OCI-LY1 (cell line): ENCODE measurements around the gene JPH3.

Source experiments
- H2AFZ ChIP-seq: fragments of 200-600 bp; sonication (generic), shearing (Covaris generic); 2 replicates; pipeline ENCODE4 v1.6.0; 2014; ENCODE audit warnings: antibody characterized with exemption, mild to moderate bottlenecking, low read length
- H3F3A ChIP-seq: fragments of 200-600 bp; sonication (generic), shearing (Covaris generic); 2 replicates; pipeline ENCODE4 v1.6.0; 2014; ENCODE audit warnings: mild to moderate bottlenecking, antibody characterized with exemption, low read length, moderate library complexity; ENCODE audit not compliant: insufficient read depth
- H3K27ac ChIP-seq: fragments of 200-600 bp; sonication (generic); 2 replicates; pipeline ENCODE4 v1.5.1; 2014; ENCODE audit warnings: low read length, mixed run types, mild to moderate bottlenecking, low read depth; ENCODE audit not compliant: poor library complexity, severe bottlenecking
- H3K27me3 ChIP-seq: fragments of 200-600 bp; sonication (generic); 2 replicates; pipeline ENCODE4 v1.6.0; 2014; ENCODE audit warnings: antibody characterized with exemption, mild to moderate bottlenecking, low read length, moderate library complexity; ENCODE audit not compliant: insufficient read depth
- H3K36me3 ChIP-seq: fragments of 200-600 bp; sonication (generic); 2 replicates; pipeline ENCODE4 v1.6.1; 2014; ENCODE audit warnings: mild to moderate bottlenecking, antibody characterized with exemption, low read length, moderate library complexity, mixed read lengths; ENCODE audit not compliant: insufficient read depth
- H3K4me1 ChIP-seq: fragments of 200-600 bp; sonication (generic); 2 replicates; pipeline ENCODE4 v1.5.1; 2014; ENCODE audit warnings: mild to moderate bottlenecking, low read length, moderate library complexity; ENCODE audit not compliant: insufficient read depth, severe bottlenecking
- H3K4me2 ChIP-seq: fragments of 200-600 bp; sonication (generic), shearing (Covaris generic); 2 replicates; pipeline ENCODE4 v1.6.1; 2014; ENCODE audit warnings: low read length
- H3K4me3 ChIP-seq: fragments of 200-600 bp; sonication (generic); 2 replicates; pipeline ENCODE4 v1.5.1; 2014; ENCODE audit warnings: low read length, low read depth, mild to moderate bottlenecking, mixed read lengths; ENCODE audit not compliant: poor library complexity, severe bottlenecking
- H3K79me2 ChIP-seq: fragments of 200-600 bp; shearing (Covaris generic); 2 replicates; pipeline ENCODE4 v1.6.1; 2016; ENCODE audit warnings: mixed run types, low read length, mixed read lengths; ENCODE audit not compliant: insufficient read depth
- H3K9ac ChIP-seq: fragments of 200-600 bp; sonication (generic), shearing (Covaris generic); 2 replicates; pipeline ENCODE4 v1.6.1; 2014; ENCODE audit warnings: mild to moderate bottlenecking, low read length, mixed read lengths
- H3K9me2 ChIP-seq: fragments of 200-600 bp; sonication (generic), shearing (Covaris generic); 2 replicates; pipeline ENCODE4 v1.6.1; 2014; ENCODE audit warnings: low read depth, mild to moderate bottlenecking, low read length, mixed read lengths
- H3K9me3 ChIP-seq: fragments of 200-600 bp; shearing (Covaris generic); 2 replicates; pipeline ENCODE4 v1.6.1; 2014; ENCODE audit warnings: low read length, mixed read lengths
- H4K20me1 ChIP-seq: fragments of 200-600 bp; sonication (generic), shearing (Covaris generic); 2 replicates; pipeline ENCODE4 v1.6.0; 2016; ENCODE audit warnings: mild to moderate bottlenecking, low read length; ENCODE audit not compliant: insufficient read depth
- CTCF ChIP-seq: fragments of 200-600 bp; sonication (generic), shearing (Covaris generic); IDR thresholded peaks from 2 replicates; pipeline ENCODE4 v1.5.1; 2017; ENCODE audit warnings: mild to moderate bottlenecking, antibody characterized with exemption, low read length, moderate library complexity, mixed read lengths
- EZH2 ChIP-seq: fragments of 200-600 bp; sonication (generic), shearing (Covaris generic); IDR thresholded peaks from 2 replicates; pipeline ENCODE4 v1.8.0; 2017; ENCODE audit warnings: borderline replicate concordance, mixed run types, mild to moderate bottlenecking, antibody characterized with exemption, low read length, moderate library complexity, mixed read lengths

Gene JPH3

GRCh38 chr16:87707097-87707496, 104.8 kb downstream of the JPH3 start:
- Histone ChIP-seq H3K4me3 (peak overlapping the region; percentile 1), H3K27me3 (no peaks in the 10 kb centered on the region), H3K4me1 (peaks cover 66% of the 10 kb centered on the region), H3K36me3 (peaks cover 69% of the 10 kb centered on the region), H3K9me2 (no peaks in the 10 kb centered on the region), H4K20me1 (no peaks in the 10 kb centered on the region), H3K9me3 (no peaks in the 10 kb centered on the region), H3K4me2 (peak overlapping the region; percentile 56), H3K9ac (peak overlapping the region; percentile 49), H3K27ac (peak overlapping the region; percentile 99), H2AFZ (no peak overlapping the region), H3K79me2 (no peaks in the 10 kb centered on the region), H3F3A (peaks cover 9% of the 10 kb centered on the region; the same call in 1 of the 2 replicates)
- TF ChIP-seq EZH2 (no peak), CTCF (peak; percentile 46)

DNA sequence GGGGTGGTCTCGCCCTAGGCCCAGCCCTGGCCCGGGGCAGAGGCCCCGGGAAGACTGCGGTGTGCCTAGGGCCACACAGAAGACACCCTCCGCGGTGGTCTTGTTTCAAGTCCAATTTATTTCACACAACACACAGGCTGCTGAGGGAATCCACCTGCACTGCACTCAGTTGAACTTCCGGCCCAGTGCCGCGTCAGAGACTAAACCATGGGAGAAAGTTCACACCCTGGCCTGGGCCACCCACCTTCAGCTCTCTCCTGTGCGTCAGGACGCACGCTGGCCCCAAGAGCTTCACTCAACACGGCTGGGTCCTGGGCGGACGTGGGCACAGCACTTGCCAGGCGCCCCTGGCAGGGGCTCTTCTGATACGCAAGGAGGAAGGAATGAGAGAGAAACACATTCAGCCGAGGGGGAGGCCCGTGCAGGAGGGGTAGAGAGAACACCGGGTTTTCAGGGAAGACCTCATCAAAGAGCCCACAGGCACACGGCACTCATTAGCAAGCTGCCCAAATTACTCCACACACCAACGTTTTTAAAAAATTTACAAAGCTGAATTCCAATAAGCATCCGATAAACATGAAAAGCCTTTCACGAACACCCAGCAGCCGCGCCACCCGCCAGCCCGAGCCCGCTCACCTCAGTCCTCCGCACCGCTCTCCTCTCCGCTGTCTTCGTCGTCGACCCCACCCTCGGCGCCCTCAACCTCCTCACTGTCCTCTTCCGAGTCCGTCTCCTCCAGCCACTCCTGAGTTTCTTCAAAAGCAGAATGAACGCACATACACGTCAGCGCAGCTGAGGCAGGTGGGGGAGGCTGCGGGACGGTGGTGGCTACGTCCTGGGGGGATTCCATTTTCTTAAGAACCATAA, 105.6 kb downstream of the JPH3 start:
- Histone ChIP-seq H3K4me2 (peak overlapping the region; percentile 56; the same call in 1 of the 2 replicates), H3K9me2 (no peaks in the 10 kb centered on the region), H3K27me3 (no peaks in the 10 kb centered on the region), H3K27ac (peak overlapping the region; percentile 99), H3F3A (peaks cover 8% of the 10 kb centered on the region; the same call in 1 of the 2 replicates), H3K4me1 (peaks cover 66% of the 10 kb centered on the region), H3K9ac (peak overlapping the region; percentile 49; the same call in 1 of the 2 replicates), H4K20me1 (no peaks in the 10 kb centered on the region), H3K79me2 (no peaks in the 10 kb centered on the region), H3K36me3 (peaks cover 69% of the 10 kb centered on the region), H3K4me3 (no peak overlapping the region), H3K9me3 (no peaks in the 10 kb centered on the region), H2AFZ (no peak overlapping the region)
- TF ChIP-seq CTCF: no peak
- TF ChIP-seq EZH2: no peak

DNA sequence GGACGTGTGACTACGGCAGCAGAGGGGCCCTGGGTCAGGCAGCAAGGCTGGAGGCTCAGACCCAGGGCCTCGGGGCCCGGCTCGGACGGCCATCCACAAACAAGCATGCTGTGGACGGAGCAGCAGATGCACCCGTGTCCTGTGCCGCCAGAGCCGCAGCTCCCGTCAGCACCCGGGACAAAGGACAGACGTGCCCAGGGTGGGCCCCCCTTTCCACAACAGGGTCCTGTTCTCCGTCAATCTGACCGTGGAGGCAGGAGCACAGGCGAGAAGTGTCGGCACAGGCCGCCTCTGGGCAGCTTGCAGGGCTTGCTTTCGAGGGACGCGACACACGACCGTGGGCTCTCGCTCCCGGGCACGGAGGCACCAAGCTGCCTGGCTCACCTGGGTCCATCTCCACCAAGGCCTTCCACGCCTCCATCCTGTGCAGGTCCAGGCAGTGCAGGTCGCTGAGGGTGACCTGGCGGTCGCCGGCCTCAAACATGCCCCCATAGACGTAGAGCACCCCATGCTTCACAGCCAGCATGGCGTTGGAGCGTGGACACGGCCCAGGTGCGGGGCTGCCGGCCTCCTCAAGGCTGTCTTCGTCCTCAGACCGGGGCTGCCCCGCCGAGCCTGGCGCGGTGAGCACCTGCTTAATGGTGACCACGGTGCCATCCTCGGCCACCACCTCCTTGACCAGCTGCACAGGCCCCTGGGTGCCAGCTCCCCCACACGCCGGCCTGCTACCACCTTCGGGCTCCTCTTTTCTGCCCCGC, 106.8 kb downstream of the JPH3 start:
- H3K27ac ChIP-seq: peak overlapping the region; percentile 99
- H2AFZ ChIP-seq: no peak overlapping the region
- H3K9me2 ChIP-seq: no peaks in the 10 kb centered on the region
- H3F3A ChIP-seq: 0 out of 2 replicates have a peak, but pooled peaks cover 7% of the 10 kb centered on the region
- H3K4me3 ChIP-seq: no peak overlapping the region
- peaks cover 66% of the 10 kb centered on the region for H3K4me1 ChIP-seq
- H3K9me3 ChIP-seq: no peaks in the 10 kb centered on the region
- H3K79me2 ChIP-seq: no peaks in the 10 kb centered on the region
- no peak overlapping the region for H3K9ac ChIP-seq
- H4K20me1 ChIP-seq: no peaks in the 10 kb centered on the region
- no peaks in the 10 kb centered on the region for H3K27me3 ChIP-seq
- TF ChIP-seq EZH2 (no peak), CTCF (no peak)
- H3K4me2 ChIP-seq: no peak overlapping the region
- peaks cover 62% of the 10 kb centered on the region for H3K36me3 ChIP-seq
